Fibroblast of the conjunctiva (primary cell): ENCODE measurements around the gene TDP1.
"Not testable (repeated sequence)": the region's sequence is repeated elsewhere in the genome, so short reads cannot be mapped to it uniquely, and the experiment has no call there.

Experiments used
- DNase-seq: peaks from one replicate; pipeline ENCODE4 v3.0.0-alpha.2; 2010; ENCODE audit warnings: low read depth

Gene TDP1

DNA sequence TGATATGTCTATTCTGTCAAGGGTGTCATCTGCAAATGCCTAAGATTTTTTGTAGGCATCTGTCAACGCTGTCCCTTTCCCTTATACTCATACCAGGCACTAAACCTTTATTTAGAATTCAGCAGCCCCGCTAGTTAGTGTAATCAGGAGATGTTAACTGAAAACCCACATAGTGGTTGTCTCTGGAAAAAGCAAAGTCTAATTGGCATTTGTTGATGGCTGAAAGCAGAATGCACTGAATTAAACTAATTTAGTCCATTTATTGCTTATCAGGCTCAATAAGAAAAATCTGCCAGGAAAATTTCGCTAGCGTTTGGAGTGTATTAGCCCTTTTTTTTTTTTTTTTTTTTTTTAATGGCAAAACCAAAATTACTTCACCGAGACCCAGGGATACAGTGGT is 34.5 kb downstream of the TDP1 start:
- DNase-seq = no peak

DNA sequence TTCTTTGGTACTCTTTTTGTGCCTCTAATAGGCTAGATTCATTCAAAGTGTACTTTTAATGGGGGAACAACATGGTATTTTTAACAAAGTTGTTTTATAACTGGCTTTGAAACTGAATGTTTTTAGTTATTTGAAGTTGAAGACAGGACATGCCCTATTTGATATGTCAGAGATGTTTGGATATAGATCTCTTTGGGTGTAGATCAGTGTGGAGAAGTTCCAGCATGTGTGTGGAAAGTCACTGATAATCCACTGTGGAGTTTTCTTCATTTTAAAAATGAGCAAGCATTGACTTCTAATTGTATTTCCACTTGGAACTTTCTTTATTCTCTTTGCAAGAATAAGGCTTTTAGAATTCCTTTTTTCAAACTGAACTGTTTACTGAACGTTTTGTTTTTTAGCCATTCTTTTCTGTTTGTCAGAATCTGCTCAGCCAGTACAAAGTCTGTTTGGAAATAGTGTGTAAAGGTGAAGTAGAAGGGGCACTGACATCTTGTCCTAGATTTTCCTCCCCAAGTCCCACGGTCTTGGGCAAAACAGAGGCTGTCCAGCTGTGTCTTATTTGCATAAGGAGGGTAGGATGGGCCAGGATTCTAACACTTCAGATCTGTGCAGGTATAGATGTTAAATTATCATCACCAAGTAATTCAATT is 35.0 kb downstream of the TDP1 start:
- DNase-seq = no peak

DNA sequence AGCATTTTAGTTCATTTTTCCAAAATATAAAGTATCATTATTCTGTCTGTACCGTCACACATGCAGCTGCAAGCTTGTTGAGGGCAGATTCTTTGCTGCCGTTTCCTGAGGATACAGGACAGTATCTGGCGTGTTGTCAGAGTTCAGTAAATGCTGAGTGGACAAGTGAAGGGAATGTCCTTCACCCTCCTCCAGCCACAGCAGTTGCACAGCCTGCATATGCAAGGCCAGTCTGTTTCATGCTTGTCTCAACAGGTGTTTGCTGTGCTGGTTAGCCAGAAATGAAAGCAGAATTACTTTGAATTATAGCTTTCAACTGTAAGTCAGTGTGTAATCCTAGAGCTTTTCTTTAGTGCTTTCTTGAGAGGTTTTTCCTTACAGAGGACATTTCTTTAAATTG is 36.5 kb downstream of the TDP1 start:
- DNase-seq = no peak

DNA sequence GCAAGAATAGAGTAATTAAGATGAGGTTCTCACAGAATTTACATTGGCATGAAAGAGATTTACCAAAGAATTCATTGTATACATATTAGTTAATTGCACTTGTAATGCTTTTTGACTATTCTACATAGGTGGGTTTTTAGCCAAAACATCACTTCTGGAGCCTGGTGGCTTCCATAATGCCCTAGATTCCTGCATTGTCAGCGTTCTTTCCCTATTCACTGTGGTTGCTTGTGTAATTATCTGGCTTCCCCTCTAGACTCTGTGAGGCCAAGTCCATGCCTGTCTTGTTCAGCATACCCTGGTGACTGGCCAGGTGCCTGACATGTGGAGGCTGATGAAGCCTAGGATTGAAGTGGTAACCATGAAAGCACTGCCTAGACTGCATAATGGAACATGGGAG is 41.2 kb downstream of the TDP1 start:
- DNase-seq = no peak

DNA sequence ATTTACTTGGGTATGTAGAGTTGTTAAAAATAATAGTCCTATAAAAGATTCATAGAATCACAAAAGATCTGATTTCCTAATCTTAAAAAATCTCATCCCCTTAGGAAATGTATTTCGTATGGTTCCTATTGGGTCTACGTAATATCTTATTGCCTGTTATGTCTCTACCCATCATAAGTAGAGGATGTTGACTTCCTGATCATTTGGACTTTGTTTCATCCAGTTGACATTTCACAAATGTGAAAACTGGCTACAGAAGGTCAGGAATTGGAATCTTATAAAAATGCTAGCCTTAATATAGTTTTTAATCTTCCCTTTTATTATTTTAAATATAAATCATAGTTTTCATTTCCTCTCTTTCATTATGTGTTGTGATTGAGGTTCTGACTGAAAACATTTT is 45.2 kb downstream of the TDP1 start:
- DNase-seq = no peak

DNA sequence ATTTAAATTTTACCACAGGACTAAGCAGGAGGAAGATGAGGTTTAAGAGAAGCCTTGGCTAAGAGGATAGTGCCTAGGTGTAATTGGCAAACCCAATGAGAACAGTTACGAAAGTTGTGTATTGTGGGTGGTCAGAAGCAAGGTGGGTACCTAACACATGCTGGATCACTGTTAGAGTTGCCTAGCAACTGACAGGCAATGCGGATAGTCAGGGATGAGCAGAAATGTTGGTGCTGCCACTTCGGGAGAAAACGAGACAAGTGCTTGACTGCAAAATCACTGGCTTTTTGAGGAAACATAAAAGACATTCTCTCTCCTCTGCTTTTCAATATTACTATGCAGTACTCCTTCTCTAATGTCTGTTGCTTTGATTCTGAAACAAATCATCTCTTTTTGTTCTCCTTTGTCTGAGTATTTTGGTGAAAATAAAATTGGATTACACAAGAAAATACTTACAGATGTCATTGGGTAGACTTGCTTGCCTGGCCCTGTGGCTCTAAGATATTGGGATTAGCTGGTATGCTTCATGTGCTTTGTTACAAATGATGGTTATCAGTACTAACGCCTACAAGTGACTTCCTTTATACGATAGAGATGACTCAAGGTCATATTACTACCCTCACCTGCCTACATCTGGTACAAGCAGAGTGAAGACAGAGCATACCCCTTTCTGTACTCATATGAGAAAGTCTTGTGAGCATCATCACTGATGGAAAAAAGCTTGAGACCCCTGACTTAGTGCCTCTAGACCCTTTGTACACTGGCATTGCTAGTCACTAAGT is 48.0 kb downstream of the TDP1 start:
- no peak for DNase-seq

DNA sequence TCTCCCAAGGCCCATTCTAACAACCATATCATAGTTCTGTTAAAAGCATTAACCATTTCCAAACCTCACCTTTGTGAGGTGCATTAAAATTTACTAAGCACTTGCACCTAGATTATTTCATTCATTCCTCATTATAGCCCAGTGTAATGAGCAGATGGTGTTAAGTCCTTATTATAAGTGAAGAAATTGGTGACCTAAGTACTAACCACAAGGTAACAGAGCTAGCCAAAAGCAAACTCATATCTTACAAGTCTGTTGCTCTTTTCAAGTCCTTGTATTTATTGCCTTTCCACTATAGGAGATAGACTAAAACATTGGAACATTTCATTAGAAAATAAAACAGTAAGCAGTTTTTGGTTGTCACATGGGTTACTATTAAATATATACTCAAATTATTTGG is 49.7 kb downstream of the TDP1 start:
- DNase-seq = no peak

DNA sequence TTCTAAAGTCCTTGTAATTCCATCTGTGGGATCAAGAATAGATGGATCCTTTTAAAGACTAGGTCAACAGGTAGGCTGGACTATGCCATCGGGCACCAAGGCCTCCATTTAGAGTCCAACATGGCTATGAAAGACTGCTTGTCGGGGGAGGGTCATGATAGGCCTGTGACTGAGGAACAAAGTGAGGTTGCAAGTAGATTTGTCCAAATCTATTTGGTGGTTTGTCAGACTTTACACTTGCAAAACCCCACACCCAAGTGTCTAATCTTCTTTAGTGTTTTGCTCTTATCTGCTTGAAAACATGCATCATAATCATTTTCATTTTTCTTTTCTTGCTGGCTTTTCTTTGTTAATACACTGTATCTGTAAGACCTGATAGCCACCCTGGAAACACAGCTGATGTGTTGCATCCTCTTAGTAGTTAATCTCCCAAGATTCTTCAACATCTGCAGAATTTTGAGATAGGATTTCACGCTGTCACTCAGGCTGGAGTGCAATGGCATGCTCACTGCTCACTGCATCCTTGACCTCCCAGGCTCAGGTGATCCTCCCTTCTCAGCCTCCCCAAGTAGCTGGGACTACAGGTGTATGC is 50.3 kb downstream of the TDP1 start:
- no peak for DNase-seq

DNA sequence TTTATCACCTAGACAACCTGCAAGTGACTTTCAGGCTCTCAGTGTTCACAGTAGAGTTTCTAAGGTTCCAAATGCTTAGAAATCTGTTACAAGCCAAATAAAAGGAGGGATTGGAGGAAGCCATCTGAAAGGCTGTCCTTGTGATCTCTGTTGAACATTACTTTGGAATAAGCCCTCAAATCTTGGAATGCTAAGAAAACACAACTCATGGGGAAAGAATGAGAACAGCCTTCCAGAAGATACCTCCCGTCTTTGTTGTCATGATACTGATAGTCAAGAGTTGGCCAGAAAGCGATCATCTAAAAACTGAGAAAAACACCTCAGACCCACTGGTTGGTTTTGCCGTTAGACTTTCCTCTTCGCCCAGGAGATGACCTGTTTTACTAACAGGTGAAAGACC is 61.6 kb downstream of the TDP1 start:
- DNase-seq = no peak

DNA sequence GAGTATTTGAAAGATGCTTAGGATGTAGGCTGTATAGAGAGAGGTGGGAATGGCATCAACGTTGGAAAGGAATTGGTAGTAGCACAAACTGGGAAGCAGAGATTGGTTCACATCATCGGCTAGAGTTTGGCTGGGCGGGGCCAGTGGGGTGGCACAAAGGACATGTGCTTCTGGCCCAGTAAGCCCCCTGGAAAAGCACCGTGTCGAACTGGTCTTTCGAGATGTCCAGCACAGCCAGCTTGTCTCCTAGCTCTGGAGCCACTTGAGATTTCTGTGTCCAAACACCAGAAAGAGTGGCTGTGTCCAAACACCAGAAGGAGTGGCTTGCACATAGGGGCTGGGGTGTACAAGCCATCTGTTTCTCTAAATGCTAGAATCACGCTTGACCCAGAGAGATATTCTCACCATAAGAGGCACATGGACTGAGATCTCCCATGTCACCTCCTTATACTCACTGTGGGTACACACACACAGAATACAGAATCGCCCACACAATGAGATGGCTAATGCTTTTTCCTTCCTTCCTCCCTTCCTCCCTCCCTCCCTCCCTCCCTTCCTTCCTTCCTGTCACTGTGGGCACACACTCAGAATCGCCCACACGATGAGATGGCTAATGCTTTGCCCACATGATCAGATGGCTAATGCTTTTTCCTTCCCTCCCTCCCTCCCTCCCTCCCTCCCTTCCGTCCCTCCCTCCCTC is 64.2 kb downstream of the TDP1 start:
- DNase-seq = no peak

DNA sequence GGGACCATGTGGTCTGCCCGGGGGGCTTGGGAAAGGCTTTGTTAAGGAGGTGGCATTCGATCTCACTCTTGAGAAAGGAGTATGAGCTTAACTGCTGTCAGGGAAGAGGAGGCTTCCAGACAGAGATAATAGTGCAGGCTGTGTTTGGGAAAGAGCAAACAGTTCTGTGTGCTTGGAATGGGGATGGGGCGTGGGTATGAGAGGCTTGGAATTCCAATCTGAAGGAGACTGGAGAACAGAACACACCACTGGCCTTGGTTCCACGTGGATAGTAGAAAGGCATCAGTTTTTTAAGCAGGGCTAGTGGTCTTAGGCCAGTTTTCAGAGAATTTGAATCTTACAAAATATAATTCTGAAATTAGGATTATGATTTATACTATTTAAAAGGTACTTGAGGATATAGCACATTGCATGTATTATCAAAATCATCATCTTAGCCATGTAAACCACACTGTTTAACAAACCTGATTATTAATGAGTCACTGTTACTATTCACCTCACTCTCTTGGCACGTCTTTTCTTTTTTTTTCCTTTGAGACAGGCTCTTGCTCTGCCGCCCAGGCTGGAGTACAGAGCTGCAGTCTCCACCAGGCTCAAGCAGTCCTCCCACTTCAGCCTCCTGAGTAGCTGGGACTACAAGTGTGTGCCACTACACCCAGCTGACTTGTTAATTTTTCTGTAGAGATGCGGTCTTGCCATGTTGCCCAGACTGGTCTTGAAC is 67.6 kb downstream of the TDP1 start:
- no peak for DNase-seq

DNA sequence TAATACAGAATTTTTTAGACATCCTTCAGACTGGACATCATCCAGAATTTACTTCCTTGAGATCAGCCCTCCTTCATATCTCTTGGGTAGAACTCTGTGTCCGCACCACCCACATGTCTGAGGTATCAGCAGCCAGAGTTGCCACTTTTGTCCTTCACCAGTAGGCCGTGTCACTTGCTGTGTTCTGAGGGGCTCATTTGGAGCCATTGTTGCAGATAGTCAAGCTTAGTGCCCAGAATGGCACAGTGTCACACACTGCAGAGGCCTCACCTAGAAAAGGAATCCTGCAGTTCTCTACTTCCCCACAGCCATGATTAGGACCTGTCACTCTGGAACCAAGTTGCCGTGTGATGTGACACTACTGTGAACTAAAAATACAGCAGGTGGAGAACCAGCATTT is 69.2 kb downstream of the TDP1 start:
- DNase-seq = no peak

DNA sequence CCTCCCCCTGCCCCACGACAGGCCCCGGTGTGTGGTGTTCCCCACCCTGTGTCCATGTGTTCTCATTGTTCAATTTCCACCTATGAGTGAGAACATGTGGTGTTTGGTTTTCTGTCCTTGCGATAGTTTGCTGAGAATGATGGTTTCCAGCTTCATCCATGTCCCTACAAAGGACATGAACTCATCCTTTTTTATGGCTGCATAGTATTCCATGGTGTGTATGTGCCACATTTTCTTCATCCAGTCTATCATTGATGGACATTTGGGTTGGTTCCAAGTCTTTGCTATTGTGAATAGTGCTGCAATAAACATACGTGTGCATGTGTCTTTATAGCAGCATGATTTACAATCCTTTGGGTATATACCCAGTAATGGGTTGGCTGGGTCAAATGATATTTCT is 70.9 kb downstream of the TDP1 start:
- DNase-seq = not testable (repeated sequence)

DNA sequence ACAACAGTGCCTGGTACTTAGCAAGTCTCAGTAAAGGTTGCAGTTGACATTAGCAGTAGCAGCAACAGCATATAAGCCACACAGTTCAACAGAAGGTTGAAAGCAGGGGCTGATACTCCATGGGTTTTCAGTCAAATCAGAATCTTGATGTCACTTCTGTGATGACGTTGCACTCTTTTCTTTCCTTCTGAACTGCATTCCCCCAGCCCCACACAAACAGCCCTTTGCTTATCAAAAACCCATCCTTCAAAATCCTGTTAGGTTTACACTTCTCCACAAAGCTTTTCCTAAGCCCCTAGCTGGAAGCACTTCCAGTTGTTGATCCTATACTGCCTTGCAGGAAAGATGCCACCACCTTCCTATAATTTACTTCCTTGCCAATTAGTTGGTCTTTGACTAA is 72.1 kb downstream of the TDP1 start:
- DNase-seq = no peak

DNA sequence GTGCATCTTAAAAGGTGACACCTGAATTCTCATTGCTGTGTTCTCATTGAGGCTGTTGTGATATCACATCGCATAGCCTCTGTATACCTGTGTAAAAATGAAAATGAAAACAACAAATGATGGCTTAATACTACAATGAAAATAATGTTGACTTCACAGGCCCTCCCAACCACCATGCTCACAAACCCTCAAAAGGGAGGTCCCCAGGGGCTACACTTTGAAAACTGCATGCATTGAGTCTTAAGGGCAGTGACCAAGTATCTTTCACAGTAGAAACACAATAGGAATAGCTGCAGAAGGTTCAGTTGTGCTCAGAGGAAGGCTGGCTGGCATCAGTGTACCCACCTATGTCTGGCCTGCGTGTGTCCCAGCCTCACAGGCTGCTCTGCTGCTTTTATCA is 78.4 kb downstream of the TDP1 start:
- DNase-seq = no peak

DNA sequence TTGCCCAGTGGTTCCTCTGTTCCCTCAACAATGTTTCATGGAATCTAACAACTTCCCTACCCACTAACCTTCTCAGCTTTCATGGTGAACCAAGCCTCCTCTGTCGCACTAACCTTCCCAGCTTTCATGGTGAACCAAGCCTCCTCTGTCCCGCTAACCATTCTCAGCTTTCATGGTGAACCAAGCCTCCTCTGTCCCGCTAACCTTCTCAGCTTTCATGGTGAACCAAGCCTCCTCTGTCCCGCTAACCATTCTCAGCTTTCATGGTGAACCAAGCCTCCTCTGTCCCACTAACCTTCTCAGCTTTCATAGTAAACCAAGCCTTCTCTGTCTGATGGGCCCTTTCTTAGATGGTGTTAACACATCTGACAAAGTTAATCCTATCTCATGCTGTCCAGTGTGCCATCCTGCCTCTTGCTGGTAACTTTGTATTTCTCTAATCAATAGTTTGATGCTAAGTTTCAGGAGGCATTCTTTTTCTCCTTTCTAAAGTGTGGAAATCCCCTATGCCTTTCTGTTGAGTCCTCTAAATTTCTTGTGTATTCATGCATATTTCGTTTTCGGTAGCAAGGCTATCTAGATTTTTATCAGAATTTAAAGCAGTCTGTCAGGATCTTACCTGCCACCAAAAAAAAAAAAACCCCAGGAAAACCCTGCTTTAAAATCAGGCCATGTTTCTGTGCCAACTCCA is 79.3 kb downstream of the TDP1 start:
- DNase-seq = no peak

DNA sequence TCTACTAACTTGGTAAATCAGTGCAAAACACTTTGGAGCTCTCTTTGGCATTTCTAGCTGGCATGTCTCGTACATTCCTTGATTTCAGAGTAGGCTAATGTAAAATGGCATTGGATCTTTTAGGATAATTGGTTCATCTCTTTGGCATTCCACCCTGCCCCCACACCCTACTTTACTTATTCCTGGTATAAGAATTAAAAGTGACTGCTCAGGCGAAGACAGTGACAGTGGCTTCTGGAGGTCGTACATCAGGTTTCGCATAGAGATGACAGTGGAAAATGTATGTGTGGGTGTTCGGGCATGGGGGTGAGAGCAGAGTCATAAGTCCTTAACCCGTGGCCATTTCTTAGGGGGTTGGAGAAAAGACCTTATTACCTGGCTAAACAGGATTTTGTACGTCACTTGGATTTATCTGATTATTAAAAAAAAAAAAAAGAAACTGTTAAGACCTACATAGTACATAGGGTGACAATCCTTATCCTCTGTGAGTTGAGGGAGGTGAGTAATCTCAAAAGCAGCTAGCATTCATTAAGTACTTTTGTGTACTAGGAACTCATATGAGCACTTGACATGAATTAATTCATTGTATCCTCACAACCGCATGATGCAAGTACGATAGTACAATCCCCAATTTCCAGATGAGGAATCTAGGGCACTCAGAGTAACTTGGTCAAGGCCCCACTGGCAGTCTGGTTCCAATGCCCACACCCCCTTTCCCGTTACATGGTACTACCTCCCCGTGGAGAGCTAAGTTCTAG is 83.7 kb downstream of the TDP1 start:
- DNase-seq = no peak

DNA sequence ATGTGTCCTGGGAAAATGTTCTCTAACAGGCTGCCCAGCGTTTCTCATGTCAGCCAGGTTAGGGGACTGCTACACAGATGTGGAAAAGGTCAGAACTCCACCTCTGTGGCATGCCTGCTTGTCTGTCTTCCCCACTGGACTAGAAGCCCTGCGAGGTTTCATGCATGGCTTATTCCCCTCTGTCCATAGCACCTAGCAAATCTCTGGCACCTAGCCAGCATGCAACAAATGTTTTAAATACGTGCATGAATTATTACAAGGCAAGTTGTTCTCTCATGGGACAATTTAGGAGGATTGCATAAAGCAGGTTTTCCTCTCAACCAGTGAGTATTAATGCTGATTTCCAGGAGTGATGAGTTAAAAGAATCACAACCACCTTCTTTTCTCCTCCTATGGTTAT is 84.7 kb downstream of the TDP1 start:
- no peak for DNase-seq

DNA sequence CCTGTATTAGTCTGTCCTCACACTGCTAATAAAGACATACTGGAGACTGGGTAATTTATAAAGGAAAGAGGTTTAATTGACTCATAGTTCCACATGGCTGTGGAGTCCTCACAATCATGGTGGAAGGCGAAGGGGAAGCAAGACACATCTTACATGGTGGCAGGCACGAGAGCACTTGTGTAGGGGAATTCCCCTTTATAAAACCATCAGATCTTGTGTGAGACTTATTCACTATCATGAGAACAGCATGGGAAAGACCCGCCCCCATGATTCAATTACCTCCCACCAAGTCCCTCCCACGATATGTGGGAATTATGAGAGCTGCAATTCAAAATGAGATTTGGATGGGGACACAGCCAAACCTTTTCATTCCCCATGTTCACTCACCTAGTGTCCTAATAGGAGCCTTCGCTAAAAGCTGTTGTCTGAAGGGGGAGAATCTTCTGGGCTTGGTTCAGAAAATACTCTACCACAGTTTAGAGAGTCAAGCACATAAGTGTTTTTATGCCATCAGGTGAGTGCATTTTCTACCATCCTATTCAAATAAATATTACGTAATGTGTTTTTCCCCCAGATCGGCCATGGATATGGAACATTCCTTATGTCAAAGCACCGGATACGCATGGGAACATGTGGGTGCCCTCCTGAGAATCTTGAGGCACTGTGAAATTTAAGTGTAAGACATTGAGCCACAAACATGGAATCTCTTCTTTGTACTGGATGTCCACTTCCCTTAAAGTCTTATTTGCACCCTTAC is 86.9 kb downstream of the TDP1 start:
- DNase-seq = no peak

DNA sequence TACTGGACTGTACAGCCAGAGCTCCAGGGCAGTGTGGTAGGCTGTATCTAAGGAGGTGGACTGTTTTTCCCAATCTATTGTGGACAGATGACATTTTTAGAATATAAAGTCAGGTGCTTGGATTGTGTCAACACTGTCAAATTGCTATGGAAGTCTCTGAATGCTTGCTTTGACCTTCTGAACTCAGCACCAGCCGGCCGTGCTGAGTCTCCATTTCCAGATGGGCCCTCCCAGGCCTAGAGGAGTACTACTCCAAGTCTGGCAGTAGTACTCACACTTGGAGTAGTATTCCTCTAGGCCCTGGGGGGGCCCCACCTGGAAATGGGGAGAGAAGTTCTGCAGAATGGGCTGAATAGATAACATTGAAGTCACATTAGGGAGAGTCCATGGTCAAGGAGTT is 89.9 kb downstream of the TDP1 start:
- no peak for DNase-seq
